HepG2 (cell line): Measurements from ENCODE around the gene ADGRL1. TPM values are rescaled to one million over a fixed set of nuclear protein-coding genes. Genes with fewer than 3 reads are reported as not detected.
A peak's percentile ranks its signal among the peaks of the same experiment; 100 is the strongest.

Source experiments
- ATAC-seq: fragments of 200-7000 bp; cut with Tn5 transposase; 3 replicates; pipeline ENCODE4 v1.9.1; 2020; ENCODE audit warnings: mild to moderate bottlenecking, moderate library complexity
- BruUV-seq: library from RNA; stranded (reverse); fragments of 400-500 nt; replicated peaks from 2 replicates; lab custom pipeline; 2021; lab: Mats Ljungman, UMichigan
- CTCF ChIA-PET: fragments of 300-600 bp; formaldehyde crosslinking; extraction: SDS; loops from one replicate; lab custom pipeline; 2021; ENCODE audit warnings: low total read pairs, inconsistent platforms, low intra/inter-chr PET ratio; lab: Yijun Ruan, JAX
- POLR2A ChIA-PET: fragments of 350-600 bp; sonication (Branson Sonifier 250); formaldehyde crosslinking; loops from one replicate; lab custom pipeline; 2020; ENCODE audit warnings: antibody characterized with exemption, inconsistent platforms; lab: Yijun Ruan, JAX
- DNase-seq: peaks from one replicate; pipeline ENCODE4 v3.0.0-alpha.2; 2015; ENCODE audit warnings: low spot score
- FAIRE-seq: peaks from 3 replicates; lab custom pipeline; 2011; peaks lifted over from hg19 to GRCh38; lab: Jason Lieb, UNC
- H2AFZ ChIP-seq: one replicate; pipeline ENCODE4 v1.6.1; 2011; ENCODE audit warnings: low read length, inconsistent platforms
- H3K27ac ChIP-seq: fragments of 300-600 bp; 3 replicates; pipeline ENCODE4 v1.8.0; 2011; ENCODE audit warnings: mixed run types, mild to moderate bottlenecking, mixed read lengths, low read length, inconsistent platforms; ENCODE audit not compliant: insufficient read depth; ENCODE audit errors: extremely low read length
- H3K27me3 ChIP-seq, 2 experiments: fragments of 200-600 bp in 1 of 2; 2 replicates in 1 of 2; 3 replicates in 1 of 2; pipeline versions ENCODE4 v1.6.0 to v1.8.0; 2011; ENCODE audit warnings: low read length in 2 of 2, mild to moderate bottlenecking in 2 of 2, moderate library complexity in 2 of 2, inconsistent platforms in 1 of 2; ENCODE audit not compliant: insufficient read depth in 2 of 2, control insufficient read depth in 1 of 2
- H3K36me3 ChIP-seq, 2 experiments: fragments of 200-600 bp in 1 of 2; replicated peaks in 1 of 2; 2 replicates in 1 of 2; 3 replicates in 1 of 2; pipeline versions ENCODE4 v1.5.1 to v1.8.0; 2011; ENCODE audit warnings: low read length in 2 of 2, inconsistent platforms in 1 of 2; ENCODE audit not compliant: insufficient read depth in 2 of 2, control insufficient read depth in 1 of 2
- H3K4me1 ChIP-seq: 2 replicates; pipeline ENCODE4 v1.5.1; 2012; ENCODE audit warnings: low read length, inconsistent platforms; ENCODE audit not compliant: insufficient read depth
- H3K4me2 ChIP-seq: 2 replicates; pipeline ENCODE4 v1.6.0; 2011; ENCODE audit warnings: low read depth, low read length, inconsistent platforms
- H3K4me3 ChIP-seq, 3 experiments: fragments of 200-600 bp in 1 of 3; sonication (generic), shearing (Covaris generic) in 1 of 3; replicated peaks in 1 of 3; 2 replicates each; pipeline ENCODE4 v1.5.1; 2011 to 2016; ENCODE audit warnings: low read length in 3 of 3, inconsistent platforms in 2 of 3, low read depth in 2 of 3, mild to moderate bottlenecking in 2 of 3, control low read depth in 1 of 3, mixed read lengths in 1 of 3; ENCODE audit not compliant: insufficient read depth in 1 of 3
- H3K79me2 ChIP-seq: one replicate; pipeline ENCODE4 v1.6.1; 2011; ENCODE audit warnings: low read length, inconsistent platforms; ENCODE audit not compliant: insufficient read depth
- H3K9ac ChIP-seq: 2 replicates; pipeline ENCODE4 v1.6.0; 2011; ENCODE audit warnings: mild to moderate bottlenecking, low read depth, low read length, inconsistent platforms; ENCODE audit not compliant: insufficient read depth
- H3K9me3 ChIP-seq: 2 replicates; pipeline ENCODE4 v1.5.1; 2012; ENCODE audit warnings: mild to moderate bottlenecking, low read length
- H4K20me1 ChIP-seq: 2 replicates; pipeline ENCODE4 v1.6.0; 2011; ENCODE audit warnings: inconsistent platforms, mild to moderate bottlenecking, low read length, moderate library complexity; ENCODE audit not compliant: insufficient read depth
- ARID5B ChIP-seq: IDR thresholded peaks from 2 replicates; pipeline ENCODE4 v1.4.0; 2020; ENCODE audit warnings: mild to moderate bottlenecking, missing genetic modification reagents
- CENPBD1 ChIP-seq: sonication (generic); formaldehyde crosslinking; IDR thresholded peaks from 2 replicates; pipeline ENCODE4 v1.8.0; 2022; ENCODE audit warnings: missing genetic modification reagents, low read depth, mild to moderate bottlenecking, borderline replicate concordance
- E2F1 ChIP-seq: sonication (generic); formaldehyde crosslinking; IDR thresholded peaks from 2 replicates; pipeline ENCODE4 v1.5.0; 2020; ENCODE audit warnings: missing genetic modification reagents
- EHMT2 ChIP-seq: fragments of 200-600 bp; sonication (generic); IDR thresholded peaks from 2 replicates; pipeline ENCODE4 v1.7.0; 2017; ENCODE audit warnings: antibody characterized with exemption, low read depth, low read length, borderline replicate concordance
- ETV6 ChIP-seq: sonication (generic); formaldehyde crosslinking; conservative IDR thresholded peaks from 2 replicates; pipeline ENCODE4 v1.4.0; 2020; ENCODE audit warnings: missing genetic modification reagents
- JUN ChIP-seq: sonication (generic); formaldehyde crosslinking; IDR thresholded peaks from 2 replicates; pipeline ENCODE4 v1.4.0; 2020; ENCODE audit warnings: mild to moderate bottlenecking, missing genetic modification reagents
- KLF13 ChIP-seq: sonication (generic); formaldehyde crosslinking; IDR thresholded peaks from 2 replicates; pipeline ENCODE4 v1.4.0; 2020; ENCODE audit warnings: mild to moderate bottlenecking, missing genetic modification reagents
- MLLT10 ChIP-seq: sonication (generic); formaldehyde crosslinking; IDR thresholded peaks from 2 replicates; pipeline ENCODE4 v1.4.0; 2020; ENCODE audit warnings: missing genetic modification reagents
- SALL2 ChIP-seq: sonication (generic); formaldehyde crosslinking; IDR thresholded peaks from 2 replicates; pipeline ENCODE4 v1.8.1; 2023; ENCODE audit warnings: mild to moderate bottlenecking, missing genetic modification reagents, inconsistent platforms
- ZNF101 ChIP-seq: sonication (generic); formaldehyde crosslinking; IDR thresholded peaks from 2 replicates; pipeline ENCODE4 v1.4.0; 2020; ENCODE audit warnings: mild to moderate bottlenecking, low read depth, missing genetic modification reagents, borderline replicate concordance
- ZNF335 ChIP-seq: sonication (generic); formaldehyde crosslinking; IDR thresholded peaks from 2 replicates; pipeline ENCODE4 v1.4.0; 2020; ENCODE audit warnings: missing genetic modification reagents
- ZNF749 ChIP-seq: sonication (generic); formaldehyde crosslinking; IDR thresholded peaks from 2 replicates; pipeline ENCODE4 v1.8.0; 2022; ENCODE audit warnings: mild to moderate bottlenecking, missing genetic modification reagents, moderate library complexity, borderline replicate concordance
- WGBS: methylation state at CpG from one replicate; pipeline ENCODE4 v1.1.6; 2017; ENCODE audit warnings: low lambda C conversion rate; 5-methylcytosine and 5-hydroxymethylcytosine counted together
- in situ Hi-C: cut with HindIII; loops from 2 replicates; pipeline ENCODE4 v1.10.0; 2017; ENCODE audit warnings: low pct_unique_long_range_greater_than_20kb; ENCODE audit not compliant: extremely low pct_ligation_motif_present
- intact Hi-C: fragments of 100-400 bp; cut with micrococcal nuclease; formaldehyde crosslinking; loops from one replicate; pipeline ENCODE4 v1.10.0; 2022; ENCODE audit not compliant: unreplicated experiment
- polyA plus RNA-seq, 8 experiments: library from polyadenylated mRNA; depleted of rRNA in 3 of 8; stranded (reverse) in 7 of 8; unstranded in 1 of 8; fragments of >200 nt; fragmentation: Illumina TruSeq in 4 of 8; extraction: Trizol in 4 of 8; gene quantifications; 2 replicates each; pipeline versions ENCODE4 v1.2.1 to v1.2.3, GENCODE V29; 2011 to 2016; ENCODE audit warnings: low read depth in 4 of 8, missing spikeins in 1 of 8, mixed read lengths in 1 of 8; ENCODE audit not compliant: insufficient read depth in 1 of 8
- total RNA-seq, 5 experiments: library from RNA; depleted of rRNA; stranded (reverse); fragments of >200 nt; fragmentation: Illumina TruSeq; extraction: Trizol; gene quantifications; 2 replicates each; pipeline ENCODE4 v1.2.3, GENCODE V29; 2016; ENCODE audit warnings: low read depth in 1 of 5

The ADGRL1 gene
- total and polyA plus RNA-seq, 2 of the 13 experiments (the other 11 are each of a cell fraction or from before 2014, with no cell fraction given) = 0.49 to 1.7 TPM

GRCh38 chr19:14105680-14106079, 100.3 kb downstream of the ADGRL1 start (continued):
- TF ChIP-seq E2F1 (no peak), JUN (CRISPR knock-in tag) (no peak), ZNF749 (CRISPR knock-in tag) (no peak), SALL2 (CRISPR knock-in tag) (no peak), KLF13 (CRISPR knock-in tag) (no peak)

- Histone ChIP-seq H2AFZ (no peak overlapping the region), H3K79me2 (no peaks in the 10 kb centered on the region), H3K4me1 (no peaks in the 10 kb centered on the region)
- CTCF ChIA-PET = no interaction called here
- no TSS peak for BruUV-seq
- 100% methylated on average over 1 of the region's 1 CpG for WGBS
- intact Hi-C loops (no loop called here), in situ Hi-C loops (no loop called here)
- FAIRE-seq = no peak
- no peak for TF ChIP-seq ETV6 (CRISPR knock-in tag)
- TF ChIP-seq, all 625 proteins: peak for 0
- Histone ChIP-seq H3K9ac (no peak overlapping the region), H3K4me3 (no peak overlapping the region), H3K9me3 (no peaks in the 10 kb centered on the region), H4K20me1 (no peaks in the 10 kb centered on the region), H3K36me3 (peaks cover 7 to 21% of the 10 kb centered on the region in 2 experiments), H3K4me2 (no peak overlapping the region), H3K27me3 (no peaks in the 10 kb centered on the region), H3K27ac (no peak overlapping the region)
- ATAC-seq = peak; percentile 66
- DNase-seq = no peak
- POLR2A ChIA-PET = interaction anchor here (0.6 kb wide), 1 partner anchor 1018 kb away, joined by 3 read pairs; no protein-coding TSS in a partner anchor
Observed at GRCh38 chr19:14103310-14103709, 102.7 kb downstream of the ADGRL1 start.

- Histone ChIP-seq H3K9ac (no peak overlapping the region), H3K4me1 (no peaks in the 10 kb centered on the region), H3K36me3 (peaks cover 7 to 21% of the 10 kb centered on the region in 2 experiments), H3K4me2 (no peak overlapping the region), H3K27ac (no peak overlapping the region), H3K79me2 (no peaks in the 10 kb centered on the region), H3K4me3 (no peak overlapping the region), H3K9me3 (no peaks in the 10 kb centered on the region), H3K27me3 (no peaks in the 10 kb centered on the region), H4K20me1 (no peaks in the 10 kb centered on the region), H2AFZ (no peak overlapping the region)
- ChIA-PET CTCF (no interaction called here), POLR2A (no interaction called here)
- no TSS peak for BruUV-seq
- ATAC-seq (no peak), DNase-seq (no peak), FAIRE-seq (no peak)
- in situ Hi-C loops = no loop called here
- intact Hi-C loops = no loop called here
- WGBS = 98% methylated on average over 9 of the region's 10 CpGs
- TF ChIP-seq ZNF335 (CRISPR knock-in tag) = no peak
- no peak for TF ChIP-seq ZNF101 (CRISPR knock-in tag)
- no peak for TF ChIP-seq ARID5B (CRISPR knock-in tag)
- no peak for TF ChIP-seq CENPBD1 (CRISPR knock-in tag)
- no peak for TF ChIP-seq MLLT10 (CRISPR knock-in tag)
- TF ChIP-seq EHMT2 = no peak
Observed at GRCh38 chr19:14102756-14103155, 103.2 kb downstream of the ADGRL1 start.
